ENCODE data around the gene ELAC2. TPM values are rescaled to one million over a fixed set of nuclear protein-coding genes. Genes with fewer than 3 reads are reported as not detected.

The ELAC2 gene
- total and polyA plus RNA-seq, 10 of the 15 experiments (the other 5 are each of a cell fraction or from before 2014, with no cell fraction given), result 5.1 to 146 (median 79.4) TPM

GRCh38 chr17:13001991-13002615, 15.7 kb downstream of the ELAC2 start:
- no peak for FAIRE-seq
- H4K20me1 ChIP-seq (ENCODE audit: control insufficient read depth, insufficient read depth), result no peaks in the 10 kb centered on the region
- TF ChIP-seq, protein P1, sequence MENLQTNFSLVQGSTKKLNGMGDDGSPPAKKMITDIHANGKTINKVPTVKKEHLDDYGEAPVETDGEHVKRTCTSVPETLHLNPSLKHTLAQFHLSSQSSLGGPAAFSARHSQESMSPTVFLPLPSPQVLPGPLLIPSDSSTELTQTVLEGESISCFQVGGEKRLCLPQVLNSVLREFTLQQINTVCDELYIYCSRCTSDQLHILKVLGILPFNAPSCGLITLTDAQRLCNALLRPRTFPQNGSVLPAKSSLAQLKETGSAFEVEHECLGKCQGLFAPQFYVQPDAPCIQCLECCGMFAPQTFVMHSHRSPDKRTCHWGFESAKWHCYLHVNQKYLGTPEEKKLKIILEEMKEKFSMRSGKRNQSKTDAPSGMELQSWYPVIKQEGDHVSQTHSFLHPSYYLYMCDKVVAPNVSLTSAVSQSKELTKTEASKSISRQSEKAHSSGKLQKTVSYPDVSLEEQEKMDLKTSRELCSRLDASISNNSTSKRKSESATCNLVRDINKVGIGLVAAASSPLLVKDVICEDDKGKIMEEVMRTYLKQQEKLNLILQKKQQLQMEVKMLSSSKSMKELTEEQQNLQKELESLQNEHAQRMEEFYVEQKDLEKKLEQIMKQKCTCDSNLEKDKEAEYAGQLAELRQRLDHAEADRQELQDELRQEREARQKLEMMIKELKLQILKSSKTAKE (IDR thresholded peaks at IDR 0.05; ENCODE audit: low read depth, poor library complexity, severe bottlenecking), result no peak
- TF ChIP-seq, protein P2, sequence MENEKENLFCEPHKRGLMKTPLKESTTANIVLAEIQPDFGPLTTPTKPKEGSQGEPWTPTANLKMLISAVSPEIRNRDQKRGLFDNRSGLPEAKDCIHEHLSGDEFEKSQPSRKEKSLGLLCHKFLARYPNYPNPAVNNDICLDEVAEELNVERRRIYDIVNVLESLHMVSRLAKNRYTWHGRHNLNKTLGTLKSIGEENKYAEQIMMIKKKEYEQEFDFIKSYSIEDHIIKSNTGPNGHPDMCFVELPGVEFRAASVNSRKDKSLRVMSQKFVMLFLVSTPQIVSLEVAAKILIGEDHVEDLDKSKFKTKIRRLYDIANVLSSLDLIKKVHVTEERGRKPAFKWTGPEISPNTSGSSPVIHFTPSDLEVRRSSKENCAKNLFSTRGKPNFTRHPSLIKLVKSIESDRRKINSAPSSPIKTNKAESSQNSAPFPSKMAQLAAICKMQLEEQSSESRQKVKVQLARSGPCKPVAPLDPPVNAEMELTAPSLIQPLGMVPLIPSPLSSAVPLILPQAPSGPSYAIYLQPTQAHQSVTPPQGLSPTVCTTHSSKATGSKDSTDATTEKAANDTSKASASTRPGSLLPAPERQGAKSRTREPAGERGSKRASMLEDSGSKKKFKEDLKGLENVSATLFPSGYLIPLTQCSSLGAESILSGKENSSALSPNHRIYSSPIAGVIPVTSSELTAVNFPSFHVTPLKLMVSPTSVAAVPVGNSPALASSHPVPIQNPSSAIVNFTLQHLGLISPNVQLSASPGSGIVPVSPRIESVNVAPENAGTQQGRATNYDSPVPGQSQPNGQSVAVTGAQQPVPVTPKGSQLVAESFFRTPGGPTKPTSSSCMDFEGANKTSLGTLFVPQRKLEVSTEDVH (IDR thresholded peaks at IDR 0.05; ENCODE audit: low read depth, partially characterized antibody), result no peak
- TF ChIP-seq, protein P3, sequence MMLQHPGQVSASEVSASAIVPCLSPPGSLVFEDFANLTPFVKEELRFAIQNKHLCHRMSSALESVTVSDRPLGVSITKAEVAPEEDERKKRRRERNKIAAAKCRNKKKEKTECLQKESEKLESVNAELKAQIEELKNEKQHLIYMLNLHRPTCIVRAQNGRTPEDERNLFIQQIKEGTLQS (IDR thresholded peaks at IDR 0.05; ENCODE audit: borderline replicate concordance, extremely low read depth, low read depth, low read length), result no peak
- TF ChIP-seq HDAC6 (IDR thresholded peaks at IDR 0.05; ENCODE audit: unreplicated experiment), result no peak
- no peak for TF ChIP-seq ATF2 (IDR thresholded peaks at IDR 0.05; ENCODE audit: low read length)
- no peak for TF ChIP-seq ZSCAN29 (IDR thresholded peaks at IDR 0.05)
- no peak for TF ChIP-seq MXI1 (IDR thresholded peaks at IDR 0.05; ENCODE audit: low read depth, low read length)
- TF ChIP-seq, protein P4, sequence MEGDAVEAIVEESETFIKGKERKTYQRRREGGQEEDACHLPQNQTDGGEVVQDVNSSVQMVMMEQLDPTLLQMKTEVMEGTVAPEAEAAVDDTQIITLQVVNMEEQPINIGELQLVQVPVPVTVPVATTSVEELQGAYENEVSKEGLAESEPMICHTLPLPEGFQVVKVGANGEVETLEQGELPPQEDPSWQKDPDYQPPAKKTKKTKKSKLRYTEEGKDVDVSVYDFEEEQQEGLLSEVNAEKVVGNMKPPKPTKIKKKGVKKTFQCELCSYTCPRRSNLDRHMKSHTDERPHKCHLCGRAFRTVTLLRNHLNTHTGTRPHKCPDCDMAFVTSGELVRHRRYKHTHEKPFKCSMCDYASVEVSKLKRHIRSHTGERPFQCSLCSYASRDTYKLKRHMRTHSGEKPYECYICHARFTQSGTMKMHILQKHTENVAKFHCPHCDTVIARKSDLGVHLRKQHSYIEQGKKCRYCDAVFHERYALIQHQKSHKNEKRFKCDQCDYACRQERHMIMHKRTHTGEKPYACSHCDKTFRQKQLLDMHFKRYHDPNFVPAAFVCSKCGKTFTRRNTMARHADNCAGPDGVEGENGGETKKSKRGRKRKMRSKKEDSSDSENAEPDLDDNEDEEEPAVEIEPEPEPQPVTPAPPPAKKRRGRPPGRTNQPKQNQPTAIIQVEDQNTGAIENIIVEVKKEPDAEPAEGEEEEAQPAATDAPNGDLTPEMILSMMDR (IDR thresholded peaks at IDR 0.05 in 2 of 3, conservative IDR thresholded peaks at IDR 0.05 in 1 of 3; ENCODE audit: control insufficient read depth in 2 of 3, extremely low read depth in 1 of 3, insufficient read depth in 1 of 3, low read depth in 3 of 3, low read length in 3 of 3), result no peak
- no peak for TF ChIP-seq SREBF1 (IDR thresholded peaks at IDR 0.05; ENCODE audit: low read length)
- no peak for TF ChIP-seq ZNF207 (IDR thresholded peaks at IDR 0.05; ENCODE audit: borderline replicate concordance)
- TF ChIP-seq NR2F1 (conservative IDR thresholded peaks at IDR 0.05), result no peak
- TF ChIP-seq NFYB (IDR thresholded peaks at IDR 0.05; ENCODE audit: insufficient read depth, low read depth, low read length), result no peak

More at GRCh38 chr17:13001991-13002615, 15.7 kb downstream of the ELAC2 start:
- Histone ChIP-seq H3K4me1 (ENCODE audit: control insufficient read depth, insufficient read depth, low read length) (no peaks in the 10 kb centered on the region), H3K9me3 (replicated peaks; ENCODE audit: control insufficient read depth, insufficient read depth, low read length) (no peaks in the 10 kb centered on the region), H3K79me2 (ENCODE audit: control insufficient read depth, insufficient read depth, low read length) (no peaks in the 10 kb centered on the region), H3K27me3 (replicated peaks in 1 of 2; ENCODE audit: control insufficient read depth in 2 of 2, insufficient read depth in 2 of 2, low read length in 1 of 2) (no peaks in the 10 kb centered on the region), H3K27ac (ENCODE audit: control insufficient read depth, insufficient read depth) (no peak overlapping the region), H3K4me3 (no peak overlapping the region), H3K9ac (ENCODE audit: control insufficient read depth, insufficient read depth, low read length) (no peak overlapping the region), H3K4me2 (ENCODE audit: control insufficient read depth, insufficient read depth) (no peak overlapping the region), H3K36me3 (ENCODE audit: control insufficient read depth in 2 of 2, insufficient read depth in 2 of 2, low read length in 1 of 2) (peaks cover 23 to 49% of the 10 kb centered on the region in 2 experiments), H2AFZ (ENCODE audit: control insufficient read depth, low read depth, low read length) (no peak overlapping the region)
- BruUV-seq (replicated peaks), result no TSS peak
- CTCF ChIA-PET, result interaction anchor here (1.0 to 4.1 kb wide), 15 partner anchors 10 to 821 kb away, joined by 3 to 26 read pairs (median 4); partner anchors contain the start of gene ELAC2
- SMC1A ChIA-PET (ENCODE audit: uncharacterized antibody, unreplicated experiment), result interaction anchor here (1.3 kb wide), 1 partner anchor 260 kb away, joined by 4 read pairs; no protein-coding TSS in a partner anchor
- ATAC-seq (no peak), DNase-seq (ENCODE audit: low read depth, low spot score) (no peak)
- WGBS (ENCODE audit: insufficient coverage, insufficient replicate concordance, low lambda C conversion rate, missing lambda C conversion rate), result 97% methylated on average over 15 of the region's 15 CpGs
- RAD21 ChIA-PET (ENCODE audit: unreplicated experiment), result interaction anchor here (0.6 kb wide), 1 partner anchor 254 kb away, joined by 3 read pairs; no protein-coding TSS in a partner anchor
- intact Hi-C loops (cut with micrococcal nuclease; ENCODE audit: unreplicated experiment) (loop anchor here (5.0 to 10.0 kb wide), 3 partner anchors 260 to 457 kb away; no protein-coding TSS in a partner anchor), in situ Hi-C loops (cut with MboI) (no loop called here)
- POLR2A ChIA-PET, result no interaction called here

Data from GM12878 (cell line).